WTC11 (cell line): ENCODE data around the gene IGFBP4. TPM values are rescaled to one million over a fixed set of nuclear protein-coding genes. Genes with fewer than 3 reads are reported as not detected.

Experiments used
- CREB1 ChIP-seq: sonication (generic); formaldehyde crosslinking; IDR thresholded peaks from 2 replicates; pipeline ENCODE4 v1.8.0; 2023; ENCODE audit warnings: mild to moderate bottlenecking, missing genetic modification reagents
- CREM ChIP-seq: sonication (generic); formaldehyde crosslinking; IDR thresholded peaks from 2 replicates; pipeline ENCODE4 v1.8.1; 2022; ENCODE audit warnings: mild to moderate bottlenecking, missing genetic modification reagents, moderate library complexity
- FOXJ3 ChIP-seq: sonication (generic); formaldehyde crosslinking; IDR thresholded peaks from 2 replicates; pipeline ENCODE4 v1.9.0; 2021; ENCODE audit warnings: missing genetic modification reagents, mild to moderate bottlenecking, borderline replicate concordance
- HMGA2 ChIP-seq: fragments of 250-450 bp; sonication (Bioruptor Pico); IDR thresholded peaks from 2 replicates; pipeline ENCODE4 v1.4.0; 2021; ENCODE audit warnings: mild to moderate bottlenecking, moderate library complexity
- IRF2 ChIP-seq: sonication (generic); formaldehyde crosslinking; IDR thresholded peaks from 2 replicates; pipeline ENCODE4 v1.8.0; 2022; ENCODE audit warnings: low read depth, missing genetic modification reagents, borderline replicate concordance
- JAZF1 ChIP-seq: fragments of 250-450 bp; sonication (Bioruptor Pico); IDR thresholded peaks from 2 replicates; pipeline ENCODE4 v1.9.0; 2021; ENCODE audit warnings: moderate library complexity, mild to moderate bottlenecking, inconsistent platforms
- KAT7 ChIP-seq: sonication (generic); formaldehyde crosslinking; IDR thresholded peaks from 2 replicates; pipeline ENCODE4 v1.8.1; 2023; ENCODE audit warnings: missing genetic modification reagents, mild to moderate bottlenecking, borderline replicate concordance
- NFYB ChIP-seq: sonication (generic); formaldehyde crosslinking; conservative IDR thresholded peaks from 2 replicates; pipeline ENCODE4 v1.8.0; 2022; ENCODE audit warnings: low read depth, missing genetic modification reagents
- NR1H2 ChIP-seq: sonication (generic); formaldehyde crosslinking; IDR thresholded peaks from 2 replicates; pipeline ENCODE4 v1.9.0; 2021; ENCODE audit warnings: mild to moderate bottlenecking, moderate library complexity, missing genetic modification reagents
- PRRX2 ChIP-seq: fragments of 250-450 bp; sonication (Bioruptor Pico); IDR thresholded peaks from 2 replicates; pipeline ENCODE4 v1.8.0; 2021; ENCODE audit warnings: mild to moderate bottlenecking
- SMAD3 ChIP-seq: sonication (generic); formaldehyde crosslinking; IDR thresholded peaks from 2 replicates; pipeline ENCODE4 v1.8.0; 2022; ENCODE audit warnings: missing genetic modification reagents, mild to moderate bottlenecking, borderline replicate concordance
- SMAD4 ChIP-seq: sonication (generic); formaldehyde crosslinking; IDR thresholded peaks from 2 replicates; pipeline ENCODE4 v1.8.0; 2022; ENCODE audit warnings: mild to moderate bottlenecking, missing genetic modification reagents
- ZNF219 ChIP-seq: sonication (generic); formaldehyde crosslinking; IDR thresholded peaks from 2 replicates; pipeline ENCODE4 v1.8.0; 2023; ENCODE audit warnings: missing genetic modification reagents, mild to moderate bottlenecking, borderline replicate concordance
- ZNF416 ChIP-seq: fragments of 250-450 bp; sonication (Bioruptor Pico); IDR thresholded peaks from 2 replicates; pipeline ENCODE4 v1.9.0; 2021; ENCODE audit warnings: mild to moderate bottlenecking, inconsistent platforms
- ZNF423 ChIP-seq: fragments of 250-450 bp; sonication (Bioruptor Pico); IDR thresholded peaks from 2 replicates; pipeline ENCODE4 v2.1.2; 2022; ENCODE audit warnings: mild to moderate bottlenecking, moderate library complexity
- total RNA-seq: library from RNA; stranded (reverse); gene quantifications from 3 replicates; pipeline ENCODE4 v1.2.3, GENCODE V29; 2021
- TF ChIP-seq, protein P1 (sequence below): sonication (generic); formaldehyde crosslinking; IDR thresholded peaks from 2 replicates; pipeline ENCODE4 v1.8.0; 2022; ENCODE audit warnings: mild to moderate bottlenecking, missing genetic modification reagents
- TF ChIP-seq, protein P2 (sequence below): sonication (generic); formaldehyde crosslinking; conservative IDR thresholded peaks from 2 replicates; pipeline ENCODE4 v1.8.1; 2023; ENCODE audit warnings: mild to moderate bottlenecking, low read depth, missing genetic modification reagents, moderate library complexity
- TF ChIP-seq, protein P3 (sequence below): sonication (generic); formaldehyde crosslinking; IDR thresholded peaks from 2 replicates; pipeline ENCODE4 v1.8.1; 2022; ENCODE audit warnings: missing genetic modification reagents, borderline replicate concordance
- TF ChIP-seq, protein P4 (sequence below): sonication (generic); formaldehyde crosslinking; IDR thresholded peaks from 2 replicates; pipeline ENCODE4 v1.8.1; 2023; ENCODE audit warnings: mild to moderate bottlenecking, missing genetic modification reagents, moderate library complexity
- TF ChIP-seq, protein P5 (sequence below): sonication (generic); formaldehyde crosslinking; IDR thresholded peaks from 2 replicates; pipeline ENCODE4 v1.8.1; 2023; ENCODE audit warnings: mild to moderate bottlenecking, missing genetic modification reagents, moderate library complexity
- TF ChIP-seq, protein P6 (sequence below): sonication (generic); formaldehyde crosslinking; IDR thresholded peaks from 2 replicates; pipeline ENCODE4 v1.8.1; 2022; ENCODE audit warnings: low read depth, missing genetic modification reagents, borderline replicate concordance
- TF ChIP-seq, protein P7 (sequence below): fragments of 250-450 bp; sonication (Bioruptor Pico); IDR thresholded peaks from 2 replicates; pipeline ENCODE4 v1.9.0; 2021; ENCODE audit warnings: mild to moderate bottlenecking, borderline replicate concordance
- TF ChIP-seq, protein P8 (sequence below): fragments of 250-450 bp; sonication (Bioruptor Pico); IDR thresholded peaks from 2 replicates; pipeline ENCODE4 v2.1.2; 2022; ENCODE audit warnings: mild to moderate bottlenecking, moderate library complexity

IGFBP4 gene
- total RNA-seq, 1 experiment from 2014 or later, result 172 TPM

DNA sequence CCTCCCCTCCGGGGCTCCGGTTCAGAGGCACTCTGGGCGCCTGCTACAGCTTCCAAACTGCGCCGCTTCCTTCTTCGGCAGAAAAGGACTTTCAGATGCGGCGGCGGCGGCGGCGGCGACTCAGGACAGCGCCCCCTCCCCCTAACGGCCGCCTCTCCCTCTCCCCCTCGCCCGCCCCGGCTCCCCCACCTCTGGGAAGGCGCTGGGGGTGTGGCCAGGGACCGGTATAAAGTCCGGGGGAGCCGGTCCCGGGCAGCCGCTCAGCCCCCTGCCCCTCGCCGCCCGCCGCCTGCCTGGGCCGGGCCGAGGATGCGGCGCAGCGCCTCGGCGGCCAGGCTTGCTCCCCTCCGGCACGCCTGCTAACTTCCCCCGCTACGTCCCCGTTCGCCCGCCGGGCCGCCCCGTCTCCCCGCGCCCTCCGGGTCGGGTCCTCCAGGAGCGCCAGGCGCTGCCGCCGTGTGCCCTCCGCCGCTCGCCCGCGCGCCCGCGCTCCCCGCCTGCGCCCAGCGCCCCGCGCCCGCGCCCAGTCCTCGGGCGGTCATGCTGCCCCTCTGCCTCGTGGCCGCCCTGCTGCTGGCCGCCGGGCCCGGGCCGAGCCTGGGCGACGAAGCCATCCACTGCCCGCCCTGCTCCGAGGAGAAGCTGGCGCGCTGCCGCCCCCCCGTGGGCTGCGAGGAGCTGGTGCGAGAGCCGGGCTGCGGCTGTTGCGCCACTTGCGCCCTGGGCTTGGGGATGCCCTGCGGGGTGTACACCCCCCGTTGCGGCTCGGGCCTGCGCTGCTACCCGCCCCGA, at the start of gene IGFBP4 (continued):
- no peak for TF ChIP-seq ZNF416 (CRISPR knock-in tag)
- peak; percentile 63; the same call in 1 of the 2 replicates for TF ChIP-seq CREM (CRISPR knock-in tag)
- TF ChIP-seq, protein P1, sequence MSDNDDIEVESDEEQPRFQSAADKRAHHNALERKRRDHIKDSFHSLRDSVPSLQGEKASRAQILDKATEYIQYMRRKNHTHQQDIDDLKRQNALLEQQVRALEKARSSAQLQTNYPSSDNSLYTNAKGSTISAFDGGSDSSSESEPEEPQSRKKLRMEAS (CRISPR knock-in tag), result peak; percentile 69; the same call in 1 of the 2 replicates
- TF ChIP-seq, protein P2, sequence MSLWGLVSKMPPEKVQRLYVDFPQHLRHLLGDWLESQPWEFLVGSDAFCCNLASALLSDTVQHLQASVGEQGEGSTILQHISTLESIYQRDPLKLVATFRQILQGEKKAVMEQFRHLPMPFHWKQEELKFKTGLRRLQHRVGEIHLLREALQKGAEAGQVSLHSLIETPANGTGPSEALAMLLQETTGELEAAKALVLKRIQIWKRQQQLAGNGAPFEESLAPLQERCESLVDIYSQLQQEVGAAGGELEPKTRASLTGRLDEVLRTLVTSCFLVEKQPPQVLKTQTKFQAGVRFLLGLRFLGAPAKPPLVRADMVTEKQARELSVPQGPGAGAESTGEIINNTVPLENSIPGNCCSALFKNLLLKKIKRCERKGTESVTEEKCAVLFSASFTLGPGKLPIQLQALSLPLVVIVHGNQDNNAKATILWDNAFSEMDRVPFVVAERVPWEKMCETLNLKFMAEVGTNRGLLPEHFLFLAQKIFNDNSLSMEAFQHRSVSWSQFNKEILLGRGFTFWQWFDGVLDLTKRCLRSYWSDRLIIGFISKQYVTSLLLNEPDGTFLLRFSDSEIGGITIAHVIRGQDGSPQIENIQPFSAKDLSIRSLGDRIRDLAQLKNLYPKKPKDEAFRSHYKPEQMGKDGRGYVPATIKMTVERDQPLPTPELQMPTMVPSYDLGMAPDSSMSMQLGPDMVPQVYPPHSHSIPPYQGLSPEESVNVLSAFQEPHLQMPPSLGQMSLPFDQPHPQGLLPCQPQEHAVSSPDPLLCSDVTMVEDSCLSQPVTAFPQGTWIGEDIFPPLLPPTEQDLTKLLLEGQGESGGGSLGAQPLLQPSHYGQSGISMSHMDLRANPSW (CRISPR knock-in tag), result no peak
- peak; percentile 32; the same call in 1 of the 2 replicates for TF ChIP-seq SMAD3 (CRISPR knock-in tag)
- TF ChIP-seq, protein P3, sequence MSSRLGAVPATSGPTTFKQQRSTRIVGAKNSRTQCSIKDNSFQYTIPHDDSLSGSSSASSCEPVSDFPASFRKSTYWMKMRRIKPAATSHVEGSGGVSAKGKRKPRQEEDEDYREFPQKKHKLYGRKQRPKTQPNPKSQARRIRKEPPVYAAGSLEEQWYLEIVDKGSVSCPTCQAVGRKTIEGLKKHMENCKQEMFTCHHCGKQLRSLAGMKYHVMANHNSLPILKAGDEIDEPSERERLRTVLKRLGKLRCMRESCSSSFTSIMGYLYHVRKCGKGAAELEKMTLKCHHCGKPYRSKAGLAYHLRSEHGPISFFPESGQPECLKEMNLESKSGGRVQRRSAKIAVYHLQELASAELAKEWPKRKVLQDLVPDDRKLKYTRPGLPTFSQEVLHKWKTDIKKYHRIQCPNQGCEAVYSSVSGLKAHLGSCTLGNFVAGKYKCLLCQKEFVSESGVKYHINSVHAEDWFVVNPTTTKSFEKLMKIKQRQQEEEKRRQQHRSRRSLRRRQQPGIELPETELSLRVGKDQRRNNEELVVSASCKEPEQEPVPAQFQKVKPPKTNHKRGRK, result no peak
- TF ChIP-seq, protein P4, sequence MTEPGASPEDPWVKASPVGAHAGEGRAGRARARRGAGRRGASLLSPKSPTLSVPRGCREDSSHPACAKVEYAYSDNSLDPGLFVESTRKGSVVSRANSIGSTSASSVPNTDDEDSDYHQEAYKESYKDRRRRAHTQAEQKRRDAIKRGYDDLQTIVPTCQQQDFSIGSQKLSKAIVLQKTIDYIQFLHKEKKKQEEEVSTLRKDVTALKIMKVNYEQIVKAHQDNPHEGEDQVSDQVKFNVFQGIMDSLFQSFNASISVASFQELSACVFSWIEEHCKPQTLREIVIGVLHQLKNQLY, result no peak
- TF ChIP-seq, protein P5, sequence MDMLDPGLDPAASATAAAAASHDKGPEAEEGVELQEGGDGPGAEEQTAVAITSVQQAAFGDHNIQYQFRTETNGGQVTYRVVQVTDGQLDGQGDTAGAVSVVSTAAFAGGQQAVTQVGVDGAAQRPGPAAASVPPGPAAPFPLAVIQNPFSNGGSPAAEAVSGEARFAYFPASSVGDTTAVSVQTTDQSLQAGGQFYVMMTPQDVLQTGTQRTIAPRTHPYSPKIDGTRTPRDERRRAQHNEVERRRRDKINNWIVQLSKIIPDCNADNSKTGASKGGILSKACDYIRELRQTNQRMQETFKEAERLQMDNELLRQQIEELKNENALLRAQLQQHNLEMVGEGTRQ (CRISPR knock-in tag), result peak; percentile 30; the same call in 1 of the 2 replicates
- TF ChIP-seq PRRX2, result no peak
- TF ChIP-seq HMGA2 (CRISPR knock-in tag), result no peak
- TF ChIP-seq, protein P6, sequence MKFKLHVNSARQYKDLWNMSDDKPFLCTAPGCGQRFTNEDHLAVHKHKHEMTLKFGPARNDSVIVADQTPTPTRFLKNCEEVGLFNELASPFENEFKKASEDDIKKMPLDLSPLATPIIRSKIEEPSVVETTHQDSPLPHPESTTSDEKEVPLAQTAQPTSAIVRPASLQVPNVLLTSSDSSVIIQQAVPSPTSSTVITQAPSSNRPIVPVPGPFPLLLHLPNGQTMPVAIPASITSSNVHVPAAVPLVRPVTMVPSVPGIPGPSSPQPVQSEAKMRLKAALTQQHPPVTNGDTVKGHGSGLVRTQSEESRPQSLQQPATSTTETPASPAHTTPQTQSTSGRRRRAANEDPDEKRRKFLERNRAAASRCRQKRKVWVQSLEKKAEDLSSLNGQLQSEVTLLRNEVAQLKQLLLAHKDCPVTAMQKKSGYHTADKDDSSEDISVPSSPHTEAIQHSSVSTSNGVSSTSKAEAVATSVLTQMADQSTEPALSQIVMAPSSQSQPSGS (CRISPR knock-in tag), result no peak
- TF ChIP-seq ZNF423, result peak; percentile 76
- TF ChIP-seq NR1H2 (CRISPR knock-in tag), result no peak
- no peak for TF ChIP-seq NFYB
- no peak for TF ChIP-seq CREB1
- TF ChIP-seq KAT7, result peak; percentile 91; the same call in 1 of the 2 replicates
- peak; percentile 37; the same call in 1 of the 2 replicates for TF ChIP-seq ZNF219 (CRISPR knock-in tag)
- TF ChIP-seq, protein P7, sequence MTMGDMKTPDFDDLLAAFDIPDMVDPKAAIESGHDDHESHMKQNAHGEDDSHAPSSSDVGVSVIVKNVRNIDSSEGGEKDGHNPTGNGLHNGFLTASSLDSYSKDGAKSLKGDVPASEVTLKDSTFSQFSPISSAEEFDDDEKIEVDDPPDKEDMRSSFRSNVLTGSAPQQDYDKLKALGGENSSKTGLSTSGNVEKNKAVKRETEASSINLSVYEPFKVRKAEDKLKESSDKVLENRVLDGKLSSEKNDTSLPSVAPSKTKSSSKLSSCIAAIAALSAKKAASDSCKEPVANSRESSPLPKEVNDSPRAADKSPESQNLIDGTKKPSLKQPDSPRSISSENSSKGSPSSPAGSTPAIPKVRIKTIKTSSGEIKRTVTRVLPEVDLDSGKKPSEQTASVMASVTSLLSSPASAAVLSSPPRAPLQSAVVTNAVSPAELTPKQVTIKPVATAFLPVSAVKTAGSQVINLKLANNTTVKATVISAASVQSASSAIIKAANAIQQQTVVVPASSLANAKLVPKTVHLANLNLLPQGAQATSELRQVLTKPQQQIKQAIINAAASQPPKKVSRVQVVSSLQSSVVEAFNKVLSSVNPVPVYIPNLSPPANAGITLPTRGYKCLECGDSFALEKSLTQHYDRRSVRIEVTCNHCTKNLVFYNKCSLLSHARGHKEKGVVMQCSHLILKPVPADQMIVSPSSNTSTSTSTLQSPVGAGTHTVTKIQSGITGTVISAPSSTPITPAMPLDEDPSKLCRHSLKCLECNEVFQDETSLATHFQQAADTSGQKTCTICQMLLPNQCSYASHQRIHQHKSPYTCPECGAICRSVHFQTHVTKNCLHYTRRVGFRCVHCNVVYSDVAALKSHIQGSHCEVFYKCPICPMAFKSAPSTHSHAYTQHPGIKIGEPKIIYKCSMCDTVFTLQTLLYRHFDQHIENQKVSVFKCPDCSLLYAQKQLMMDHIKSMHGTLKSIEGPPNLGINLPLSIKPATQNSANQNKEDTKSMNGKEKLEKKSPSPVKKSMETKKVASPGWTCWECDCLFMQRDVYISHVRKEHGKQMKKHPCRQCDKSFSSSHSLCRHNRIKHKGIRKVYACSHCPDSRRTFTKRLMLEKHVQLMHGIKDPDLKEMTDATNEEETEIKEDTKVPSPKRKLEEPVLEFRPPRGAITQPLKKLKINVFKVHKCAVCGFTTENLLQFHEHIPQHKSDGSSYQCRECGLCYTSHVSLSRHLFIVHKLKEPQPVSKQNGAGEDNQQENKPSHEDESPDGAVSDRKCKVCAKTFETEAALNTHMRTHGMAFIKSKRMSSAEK, result no peak
- no peak for TF ChIP-seq SMAD4 (CRISPR knock-in tag)
- TF ChIP-seq IRF2 (CRISPR knock-in tag), result no peak
- no peak for TF ChIP-seq FOXJ3 (CRISPR knock-in tag)
- TF ChIP-seq, protein P8, sequence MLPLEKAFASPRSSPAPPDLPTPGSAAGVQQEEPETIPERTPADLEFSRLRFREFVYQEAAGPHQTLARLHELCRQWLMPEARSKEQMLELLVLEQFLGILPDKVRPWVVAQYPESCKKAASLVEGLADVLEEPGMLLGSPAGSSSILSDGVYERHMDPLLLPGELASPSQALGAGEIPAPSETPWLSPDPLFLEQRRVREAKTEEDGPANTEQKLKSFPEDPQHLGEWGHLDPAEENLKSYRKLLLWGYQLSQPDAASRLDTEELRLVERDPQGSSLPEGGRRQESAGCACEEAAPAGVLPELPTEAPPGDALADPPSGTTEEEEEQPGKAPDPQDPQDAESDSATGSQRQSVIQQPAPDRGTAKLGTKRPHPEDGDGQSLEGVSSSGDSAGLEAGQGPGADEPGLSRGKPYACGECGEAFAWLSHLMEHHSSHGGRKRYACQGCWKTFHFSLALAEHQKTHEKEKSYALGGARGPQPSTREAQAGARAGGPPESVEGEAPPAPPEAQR (CRISPR knock-in tag), result no peak
- no peak for TF ChIP-seq JAZF1
